ENCODE data around the gene CLEC12A. TPM values are rescaled to one million over a fixed set of nuclear protein-coding genes. Genes with fewer than 3 reads are reported as not detected.

The CLEC12A gene
- total RNA-seq, 6 experiments from 2014 or later = 0.22 to 2.9 (median 0.99) TPM

DNA sequence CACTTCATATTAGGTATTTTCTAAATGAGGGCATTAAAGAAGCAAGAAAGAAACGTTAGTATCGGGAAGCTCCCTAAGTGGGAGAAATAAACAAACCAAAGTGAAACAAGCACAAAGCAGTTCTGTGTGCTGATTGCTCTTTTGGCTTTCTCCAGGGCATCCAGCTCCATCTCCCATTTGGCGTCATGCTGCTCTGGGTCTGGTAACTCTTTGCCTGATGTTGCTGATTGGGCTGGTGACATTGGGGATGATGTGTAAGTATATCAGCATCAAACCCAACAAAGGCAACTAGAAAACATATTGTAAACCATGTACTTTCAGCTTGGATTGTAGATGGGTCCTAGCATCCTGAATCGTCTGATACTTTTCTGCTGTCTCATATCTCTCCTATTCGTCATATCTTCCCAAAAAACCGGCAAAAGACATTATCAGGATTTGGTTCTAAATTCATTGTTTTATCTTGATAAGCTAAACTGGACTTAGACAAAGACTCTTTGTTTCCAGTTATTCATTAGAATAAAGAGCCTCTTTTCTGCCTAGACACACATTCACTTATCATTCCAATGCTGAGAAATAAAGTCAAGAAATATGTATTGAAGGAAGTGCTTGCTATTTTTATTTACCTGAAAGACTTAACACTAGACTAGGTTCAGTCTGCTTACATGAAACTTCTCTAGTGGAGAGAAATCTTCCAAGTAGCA, 41.6 kb downstream of the CLEC12A start:
- Histone ChIP-seq H3K4me1 (no peaks in the 10 kb centered on the region), H3K4me3 (no peak overlapping the region), H3K27ac (no peak overlapping the region), H3K9me3 (no peaks in the 10 kb centered on the region), H3K27me3 (no peaks in the 10 kb centered on the region), H3K36me3 (no peaks in the 10 kb centered on the region)
- 43% methylated on average over 6 of the region's 6 CpGs for WGBS (ENCODE audit: insufficient coverage, low coverage, low lambda C conversion rate, missing lambda C conversion rate)
- no peak for DNase-seq
- no peak for TF ChIP-seq POLR2A (IDR thresholded peaks at IDR 0.05)
- TF ChIP-seq, protein P1, sequence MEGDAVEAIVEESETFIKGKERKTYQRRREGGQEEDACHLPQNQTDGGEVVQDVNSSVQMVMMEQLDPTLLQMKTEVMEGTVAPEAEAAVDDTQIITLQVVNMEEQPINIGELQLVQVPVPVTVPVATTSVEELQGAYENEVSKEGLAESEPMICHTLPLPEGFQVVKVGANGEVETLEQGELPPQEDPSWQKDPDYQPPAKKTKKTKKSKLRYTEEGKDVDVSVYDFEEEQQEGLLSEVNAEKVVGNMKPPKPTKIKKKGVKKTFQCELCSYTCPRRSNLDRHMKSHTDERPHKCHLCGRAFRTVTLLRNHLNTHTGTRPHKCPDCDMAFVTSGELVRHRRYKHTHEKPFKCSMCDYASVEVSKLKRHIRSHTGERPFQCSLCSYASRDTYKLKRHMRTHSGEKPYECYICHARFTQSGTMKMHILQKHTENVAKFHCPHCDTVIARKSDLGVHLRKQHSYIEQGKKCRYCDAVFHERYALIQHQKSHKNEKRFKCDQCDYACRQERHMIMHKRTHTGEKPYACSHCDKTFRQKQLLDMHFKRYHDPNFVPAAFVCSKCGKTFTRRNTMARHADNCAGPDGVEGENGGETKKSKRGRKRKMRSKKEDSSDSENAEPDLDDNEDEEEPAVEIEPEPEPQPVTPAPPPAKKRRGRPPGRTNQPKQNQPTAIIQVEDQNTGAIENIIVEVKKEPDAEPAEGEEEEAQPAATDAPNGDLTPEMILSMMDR (IDR thresholded peaks at IDR 0.05) = no peak
- intact Hi-C loops (cut with DNase I) = no loop called here
- ATAC-seq = no peak

DNA sequence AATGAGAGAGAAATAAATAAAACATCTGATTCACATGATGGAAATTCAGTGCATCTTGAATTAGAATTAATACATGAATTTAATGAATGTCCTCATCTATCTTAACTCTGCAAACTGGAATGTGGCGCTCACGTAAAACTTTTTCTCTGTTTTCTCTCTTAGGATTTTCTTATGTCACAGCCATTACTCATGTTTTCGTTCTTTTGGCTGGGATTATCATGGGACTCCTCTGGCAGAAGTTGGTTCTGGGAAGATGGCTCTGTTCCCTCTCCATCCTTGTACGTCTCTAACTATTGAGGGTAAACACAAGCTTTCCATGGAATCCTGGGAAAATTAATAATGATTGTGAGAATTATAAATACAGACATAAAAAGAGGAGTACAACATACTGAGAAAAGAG, 44.2 kb downstream of the CLEC12A start:
- no peaks in the 10 kb centered on the region for H3K36me3 ChIP-seq
- WGBS (ENCODE audit: insufficient coverage, low coverage, low lambda C conversion rate, missing lambda C conversion rate) = 63% methylated on average over 4 of the region's 4 CpGs
- no peak overlapping the region for H3K27ac ChIP-seq
- H3K9me3 ChIP-seq = no peaks in the 10 kb centered on the region
- no peaks in the 10 kb centered on the region for H3K4me1 ChIP-seq
- intact Hi-C loops (cut with DNase I) = no loop called here
- DNase-seq = no peak
- TF ChIP-seq, protein P1 (IDR thresholded peaks at IDR 0.05) = no peak
- no peak for TF ChIP-seq POLR2A (IDR thresholded peaks at IDR 0.05)
- no peak for ATAC-seq
- H3K4me3 ChIP-seq = no peak overlapping the region
- H3K27me3 ChIP-seq = no peaks in the 10 kb centered on the region

DNA sequence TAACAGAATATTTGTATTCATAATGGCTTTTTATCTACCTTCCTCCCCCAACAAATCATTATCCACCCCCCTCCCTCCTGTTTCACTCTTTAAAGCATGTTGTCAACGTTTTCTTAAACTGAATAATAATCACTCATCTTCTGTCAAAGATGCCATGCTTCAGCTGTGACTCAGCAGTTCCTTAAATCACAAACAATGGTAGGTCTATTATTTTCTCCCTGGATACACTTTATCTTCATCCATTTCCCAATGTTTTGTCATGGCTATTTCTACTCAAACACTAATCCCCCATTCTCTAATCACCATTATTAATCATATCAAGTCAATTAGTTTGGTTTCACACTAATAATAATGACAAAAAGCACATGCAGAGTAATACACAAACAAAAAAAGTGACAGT, 45.7 kb downstream of the CLEC12A start:
- no peak for DNase-seq
- Histone ChIP-seq H3K9me3 (no peaks in the 10 kb centered on the region), H3K4me3 (no peak overlapping the region), H3K4me1 (no peaks in the 10 kb centered on the region), H3K27ac (no peak overlapping the region), H3K27me3 (no peaks in the 10 kb centered on the region), H3K36me3 (no peaks in the 10 kb centered on the region)
- WGBS (ENCODE audit: insufficient coverage, low coverage, low lambda C conversion rate, missing lambda C conversion rate) = 8% methylated on average over 1 of the region's 1 CpG
- TF ChIP-seq POLR2A (IDR thresholded peaks at IDR 0.05) = no peak
- TF ChIP-seq, protein P1 (IDR thresholded peaks at IDR 0.05) = no peak
- ATAC-seq = no peak
- intact Hi-C loops (cut with DNase I) = no loop called here

DNA sequence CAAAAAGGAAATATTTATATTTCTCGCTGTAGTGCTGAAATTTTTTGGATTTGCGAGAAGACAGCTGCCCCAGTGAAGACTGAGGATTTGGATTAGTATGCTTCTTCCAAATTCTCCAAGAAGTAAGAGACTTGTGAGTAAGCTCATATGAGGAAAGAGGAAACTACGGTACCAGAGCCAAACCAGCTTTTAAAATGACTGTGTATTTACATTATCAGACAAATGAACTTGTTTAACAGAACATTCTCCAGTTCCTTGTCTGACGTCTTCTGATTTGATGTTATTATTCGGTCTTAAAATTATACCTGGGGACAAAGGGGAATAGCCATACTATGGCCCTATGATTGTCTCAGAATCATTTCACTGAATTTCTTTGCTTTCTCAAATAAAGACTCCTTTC, 47.2 kb downstream of the CLEC12A start:
- no peaks in the 10 kb centered on the region for H3K27me3 ChIP-seq
- DNase-seq = no peak
- intact Hi-C loops (cut with DNase I) = no loop called here
- no peak for TF ChIP-seq POLR2A (IDR thresholded peaks at IDR 0.05)
- TF ChIP-seq, protein P1 (IDR thresholded peaks at IDR 0.05) = no peak
- ATAC-seq = no peak
- no peaks in the 10 kb centered on the region for H3K9me3 ChIP-seq
- no peaks in the 10 kb centered on the region for H3K4me1 ChIP-seq
- WGBS (ENCODE audit: insufficient coverage, low coverage, low lambda C conversion rate, missing lambda C conversion rate) = 60% methylated on average over 5 of the region's 5 CpGs
- no peaks in the 10 kb centered on the region for H3K36me3 ChIP-seq
- H3K27ac ChIP-seq = no peak overlapping the region
- no peak overlapping the region for H3K4me3 ChIP-seq
